D721Med (cell line): ENCODE data around the gene PXK.

Experiments used
- DNase-seq: peaks from one replicate; pipeline ENCODE4 v3.0.0; 2011; ENCODE audit warnings: low spot score; ENCODE audit not compliant: insufficient read length
- FAIRE-seq: peaks from 2 replicates; lab custom pipeline; 2011; peaks lifted over from hg19 to GRCh38; lab: Jason Lieb, UNC
- CTCF ChIP-seq: IDR thresholded peaks from 2 replicates; pipeline ENCODE4 v1.5.1; 2012; ENCODE audit warnings: mild to moderate bottlenecking, control low read depth; ENCODE audit not compliant: insufficient read depth; ENCODE audit errors: missing control alignments

The PXK gene

DNA sequence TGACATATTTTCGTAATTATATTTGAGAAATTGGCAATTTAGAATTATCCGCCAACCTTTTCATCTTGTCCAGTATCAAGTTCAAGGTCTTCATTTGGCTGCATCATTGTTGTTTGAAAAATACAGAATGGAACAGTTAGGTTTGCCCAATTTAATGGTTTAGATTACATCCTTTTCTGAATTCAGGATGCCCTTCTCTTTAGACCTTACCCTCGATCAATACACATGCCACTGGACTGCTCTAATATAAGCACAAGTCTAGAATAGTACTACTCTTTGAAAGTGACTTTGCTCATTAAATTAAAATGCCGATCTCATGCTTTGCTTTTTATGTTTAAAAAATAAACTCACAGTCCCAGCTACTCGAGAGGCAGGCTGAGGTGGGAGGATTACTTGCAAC is 44.5 kb downstream of the PXK start:
- no peak for TF ChIP-seq CTCF
- FAIRE-seq (no peak), DNase-seq (no peak)

GRCh38 chr3:58377750-58378149 is 45.1 kb downstream of the PXK start:
- no peak for TF ChIP-seq CTCF
- no peak for DNase-seq
- FAIRE-seq = no peak

DNA sequence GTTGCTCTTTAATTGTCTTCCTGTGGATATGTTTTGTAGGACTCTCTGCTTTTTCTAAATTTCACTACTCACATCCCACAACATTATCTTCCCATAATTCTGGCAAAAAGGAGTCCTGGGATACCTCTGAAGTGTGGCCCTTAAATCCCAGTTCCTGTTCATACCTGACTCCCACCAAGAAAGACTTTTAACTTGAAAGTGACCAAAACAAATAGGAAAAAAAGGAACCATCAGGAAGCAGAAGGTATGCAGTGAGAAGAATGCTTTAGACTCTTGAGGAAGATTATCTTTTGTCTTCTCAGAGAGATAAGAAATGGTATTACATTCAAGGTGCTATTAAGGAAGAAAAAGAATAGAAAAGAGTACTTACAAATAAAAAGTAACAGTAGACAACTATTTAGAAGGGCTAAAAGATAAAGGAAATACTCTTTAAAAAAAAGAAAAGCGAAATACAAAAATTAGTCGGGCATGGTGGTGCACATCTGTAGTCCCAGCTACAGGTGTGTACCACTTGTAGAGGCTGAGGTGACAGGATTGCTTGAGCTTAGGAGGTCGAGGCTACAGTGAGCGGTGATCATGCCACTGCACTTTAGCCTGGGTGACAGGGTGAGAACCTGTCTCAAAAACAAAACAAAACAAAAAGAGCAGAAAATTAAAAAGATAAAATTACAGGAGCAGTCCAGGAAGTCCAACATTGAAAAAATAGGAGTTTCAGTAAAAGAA is 46.8 kb downstream of the PXK start:
- TF ChIP-seq CTCF = no peak
- FAIRE-seq (no peak), DNase-seq (no peak)

- no peak for DNase-seq
- no peak for FAIRE-seq
- TF ChIP-seq CTCF = no peak
These were observed 50.8 kb downstream of the PXK start for GRCh38 chr3:58383476-58383875.

- no peak for FAIRE-seq
- TF ChIP-seq CTCF = no peak
- no peak for DNase-seq
These were observed 51.2 kb downstream of the PXK start for GRCh38 chr3:58383904-58384303.

GRCh38 chr3:58384381-58385090 is 51.8 kb downstream of the PXK start:
- DNase-seq (no peak), FAIRE-seq (no peak)
- TF ChIP-seq CTCF = no peak
